ES-I3 (cell line): Measurements from ENCODE around the gene IGFLR1.
A peak's percentile ranks its signal among the peaks of the same experiment; 100 is the strongest.

ENCODE experiments used
- H3K36me3 ChIP-seq: 2 replicates; pipeline ENCODE4 v1.6.1; 2013; ENCODE audit warnings: mild to moderate bottlenecking, low read length, control low read depth, moderate library complexity; ENCODE audit not compliant: insufficient read depth
- H3K4me1 ChIP-seq: 2 replicates; pipeline ENCODE4 v1.6.1; 2013; ENCODE audit warnings: mild to moderate bottlenecking, control low read depth, low read length; ENCODE audit not compliant: insufficient read depth
- H3K9ac ChIP-seq: 2 replicates; pipeline ENCODE4 v1.6.1; 2013; ENCODE audit warnings: low read depth, mild to moderate bottlenecking, low read length, moderate library complexity
- H3K9me3 ChIP-seq: 2 replicates; pipeline ENCODE4 v1.6.1; 2013; ENCODE audit warnings: mild to moderate bottlenecking, low read length, moderate library complexity; ENCODE audit not compliant: control insufficient read depth, insufficient read depth

Gene IGFLR1

DNA sequence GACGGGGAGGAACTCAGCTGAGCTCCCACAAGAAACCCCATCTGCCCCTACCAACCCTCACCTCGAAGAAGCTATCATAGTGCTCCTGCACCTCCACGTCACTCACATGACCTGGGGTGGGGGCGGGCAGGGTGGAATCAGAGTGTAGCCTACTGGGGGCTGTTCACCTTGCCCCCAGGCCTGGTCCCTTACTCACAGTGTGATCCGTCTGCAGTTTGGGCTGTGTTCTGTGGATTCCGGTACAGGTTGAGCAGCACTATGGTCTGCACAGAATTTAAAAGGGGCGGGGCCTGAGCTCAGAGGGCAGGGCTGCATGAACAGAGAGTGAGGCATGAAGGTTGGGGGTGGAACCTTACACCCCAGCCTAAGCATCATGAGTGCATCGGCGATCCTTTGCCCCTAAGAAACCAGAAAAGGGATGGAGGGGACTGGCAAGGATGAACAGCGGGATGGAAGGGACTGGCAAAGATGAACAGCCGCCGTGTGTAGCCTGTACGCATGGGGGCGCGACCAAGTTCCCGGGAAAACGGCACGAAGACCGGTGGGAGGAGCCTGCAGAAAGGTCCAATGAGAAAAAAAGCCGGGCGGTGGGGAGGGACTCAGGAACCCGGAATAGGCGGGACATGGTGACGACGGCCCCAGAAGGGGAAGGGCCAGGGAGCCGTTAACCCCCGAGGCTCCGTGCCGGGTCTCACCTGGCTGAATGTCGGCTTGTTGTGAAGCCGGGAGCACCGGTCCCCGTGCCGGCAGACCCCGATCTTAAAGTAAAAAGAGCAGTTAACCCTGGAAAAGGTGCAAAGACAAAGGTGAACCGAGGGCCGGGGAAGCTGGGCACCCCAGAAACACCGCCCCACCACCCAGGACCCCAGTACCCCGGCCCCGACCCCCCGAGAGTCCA is 2.4 kb upstream of the IGFLR1 start:
- 0 out of 2 replicates have a peak, but pooled peaks cover 3% of the 10 kb centered on the region for H3K4me1 ChIP-seq
- peak overlapping the region; percentile 96 for H3K9ac ChIP-seq

DNA sequence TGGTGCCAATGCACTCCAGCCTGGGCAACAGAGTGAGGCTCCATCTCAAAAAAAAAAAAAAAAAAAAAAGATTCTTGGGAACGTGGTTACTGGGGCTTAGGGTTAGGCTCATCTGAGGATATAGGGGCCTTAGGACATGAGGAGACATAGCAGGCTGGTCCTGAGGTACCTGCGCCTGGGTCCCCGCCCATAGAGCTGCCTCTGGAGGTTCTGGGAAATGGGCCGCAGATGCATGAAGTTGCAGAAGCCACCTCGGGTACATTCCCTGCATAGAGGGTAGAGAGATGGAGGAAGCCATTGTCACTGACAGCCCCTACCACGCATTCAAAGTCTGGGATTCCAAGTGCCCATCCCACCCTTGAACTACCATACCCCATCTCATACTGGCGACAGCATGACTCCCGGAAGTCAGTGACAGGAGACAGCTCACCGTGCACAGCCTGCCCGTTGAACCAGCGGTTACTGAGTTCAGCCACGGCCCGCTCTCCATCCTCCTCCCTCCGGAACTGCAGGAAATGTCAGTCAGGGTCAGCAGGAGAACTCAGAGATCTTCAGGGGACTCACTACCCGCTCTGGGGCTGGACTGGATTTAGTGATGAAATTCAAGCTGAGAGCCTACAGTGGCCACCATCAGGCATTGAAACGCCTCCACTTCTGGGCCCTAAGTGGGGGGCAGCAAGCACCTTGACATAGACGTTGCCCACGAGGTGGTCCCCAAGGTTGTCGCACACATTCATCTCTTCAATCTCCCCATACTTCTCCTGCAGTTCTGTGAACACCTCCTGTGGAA is 1.6 kb upstream of the IGFLR1 start:
- no peaks in the 10 kb centered on the region for H3K4me1 ChIP-seq
- peak overlapping the region; percentile 96 for H3K9ac ChIP-seq
- peaks cover 3% of the 10 kb centered on the region; the same call in 1 of the 2 replicates for H3K9me3 ChIP-seq
- no peaks in the 10 kb centered on the region for H3K36me3 ChIP-seq

More for the DNA sequence above, 2.4 kb upstream of the IGFLR1 start:
- Histone ChIP-seq H3K36me3 (no peaks in the 10 kb centered on the region), H3K9me3 (peaks cover 3% of the 10 kb centered on the region; the same call in 1 of the 2 replicates)

DNA sequence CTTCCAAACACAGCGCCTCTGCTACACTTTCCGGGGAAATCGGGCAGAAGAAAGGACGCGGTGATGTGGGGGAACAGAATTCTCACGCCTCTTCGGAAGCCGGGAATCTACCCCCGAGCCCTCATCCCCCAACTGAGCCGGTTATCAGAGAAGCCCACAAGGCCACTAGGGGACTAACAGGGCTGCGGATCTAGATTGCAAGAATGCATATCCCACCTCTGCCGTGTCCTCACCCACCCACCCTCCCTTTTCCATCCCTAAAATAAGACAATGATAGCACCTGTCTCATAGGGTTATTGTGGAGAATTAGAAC is 1.1 kb downstream of the IGFLR1 start:
- Histone ChIP-seq H3K4me1 (no peaks in the 10 kb centered on the region), H3K36me3 (no peaks in the 10 kb centered on the region), H3K9ac (peak overlapping the region; percentile 79), H3K9me3 (peaks cover 3% of the 10 kb centered on the region; the same call in 1 of the 2 replicates)

DNA sequence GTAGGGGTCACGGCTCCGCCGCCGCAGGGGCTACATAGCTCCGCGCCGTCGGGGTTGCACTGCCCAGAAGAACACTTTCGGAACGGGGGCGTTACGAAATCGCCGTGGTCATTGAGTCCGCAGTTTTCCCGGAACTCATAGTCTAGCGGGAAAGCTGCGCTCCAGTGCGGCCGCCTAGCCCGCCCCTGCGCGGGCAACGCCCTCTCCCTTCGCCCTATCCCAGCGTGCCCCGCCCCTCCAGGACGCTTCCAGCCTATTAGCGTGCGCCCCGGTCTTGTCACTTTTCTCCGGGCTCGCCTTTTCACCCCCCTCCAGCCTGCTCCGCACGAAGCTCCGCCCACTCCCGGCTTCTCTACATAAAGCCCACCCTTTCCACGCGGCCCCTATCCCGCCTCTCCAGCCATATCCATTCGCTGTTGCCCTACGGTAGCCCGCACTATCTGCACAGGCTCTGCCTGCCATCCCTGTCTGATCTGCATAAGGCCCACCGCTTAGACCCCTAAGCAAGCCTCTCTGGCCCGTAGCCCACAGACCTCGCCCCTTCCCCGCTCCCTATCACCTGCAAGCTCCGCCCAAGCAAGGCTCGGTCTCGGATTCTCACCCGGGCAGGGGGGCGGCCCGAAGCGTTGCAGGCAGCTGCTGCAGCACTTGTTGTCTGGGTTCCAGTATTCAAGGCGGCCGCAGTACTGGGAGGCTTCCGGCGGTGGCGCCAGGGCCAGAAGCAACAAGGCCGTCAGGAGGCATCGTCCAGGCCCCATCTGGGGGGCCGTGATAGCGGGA is 1.6 kb downstream of the IGFLR1 start:
- Histone ChIP-seq H3K4me1 (no peaks in the 10 kb centered on the region), H3K9ac (peak overlapping the region; percentile 79), H3K36me3 (no peaks in the 10 kb centered on the region), H3K9me3 (peaks cover 3% of the 10 kb centered on the region; the same call in 1 of the 2 replicates)

DNA sequence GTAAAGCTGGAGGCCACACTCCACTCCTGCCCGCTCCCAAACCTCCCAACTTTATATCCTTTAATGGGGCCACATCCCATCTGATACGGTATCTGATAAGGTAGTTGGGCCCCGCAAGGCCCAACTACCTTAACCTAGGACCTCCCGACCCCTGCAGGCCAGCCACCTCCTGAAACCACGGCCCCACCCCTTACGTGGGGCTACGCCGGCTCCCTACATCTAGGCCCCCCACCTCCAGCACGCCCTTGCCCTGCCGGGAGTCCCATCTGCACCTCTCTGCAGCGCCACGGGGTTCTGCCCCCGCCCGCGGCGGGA is 2.2 kb downstream of the IGFLR1 start:
- H3K9me3 ChIP-seq = peaks cover 3% of the 10 kb centered on the region; the same call in 1 of the 2 replicates
- H3K9ac ChIP-seq = peak overlapping the region; percentile 79
- H3K4me1 ChIP-seq = no peaks in the 10 kb centered on the region
- H3K36me3 ChIP-seq = no peaks in the 10 kb centered on the region

DNA sequence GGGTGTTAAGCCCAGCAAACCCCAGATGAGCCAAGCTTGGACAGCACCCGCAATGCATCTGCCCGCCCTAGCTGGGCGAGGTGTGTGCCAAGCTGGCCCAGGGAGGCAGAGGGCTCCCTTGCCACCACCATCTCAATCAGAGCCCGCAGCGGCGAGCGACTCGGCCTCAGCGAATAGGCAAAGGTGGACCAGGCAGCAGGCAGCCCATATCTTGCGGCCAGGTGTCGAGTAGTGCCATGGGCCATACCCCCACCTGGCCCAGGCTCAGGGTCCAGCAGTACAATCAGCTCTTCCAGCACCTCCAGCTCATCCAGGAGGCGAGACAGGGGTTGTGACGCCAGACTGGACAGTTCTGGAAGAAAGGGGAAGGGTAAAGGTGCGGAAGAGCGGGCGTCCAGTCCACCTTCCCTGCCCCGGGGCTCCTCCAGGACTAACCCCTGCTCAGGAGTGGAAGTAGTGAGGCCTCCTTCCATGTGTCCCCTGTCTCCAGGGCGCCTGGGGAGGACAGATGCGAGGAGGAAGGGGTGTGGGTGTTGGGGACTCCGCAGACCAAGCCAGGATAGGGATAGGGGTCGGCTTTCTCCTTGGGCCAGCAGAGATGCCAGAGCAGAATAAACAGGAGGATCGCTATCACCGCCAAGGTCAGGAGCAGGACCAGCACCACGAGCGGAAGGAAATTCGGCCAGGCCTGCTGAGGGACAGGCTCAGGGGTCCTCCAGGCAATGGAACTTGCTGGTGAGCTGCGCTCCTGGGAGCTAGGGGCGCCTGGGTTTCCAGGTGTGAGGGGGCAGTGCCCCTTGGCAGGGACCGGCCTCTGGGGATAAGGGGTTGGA is 2.8 kb downstream of the IGFLR1 start:
- H3K9ac ChIP-seq = peak overlapping the region; percentile 79
- H3K36me3 ChIP-seq = no peaks in the 10 kb centered on the region; the same call in 1 of the 2 replicates
- H3K9me3 ChIP-seq = peaks cover under 1% of the 10 kb centered on the region; the same call in 1 of the 2 replicates
- no peaks in the 10 kb centered on the region for H3K4me1 ChIP-seq

DNA sequence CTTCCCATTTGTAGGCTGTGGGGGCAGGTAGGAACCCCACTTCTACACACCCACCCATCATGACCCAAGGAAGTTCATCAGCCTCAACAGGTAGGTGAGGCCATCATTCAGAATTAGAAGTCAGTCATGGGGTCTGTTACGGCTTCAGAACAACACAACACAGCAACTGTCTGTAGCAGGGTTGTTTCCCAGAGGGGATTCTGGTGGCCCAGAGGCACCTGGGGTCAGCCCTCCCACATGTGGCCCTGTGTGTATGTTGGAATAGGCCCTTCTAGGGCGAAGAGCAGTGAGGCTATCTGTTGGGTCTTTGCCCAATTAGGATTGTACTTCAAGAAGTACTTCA is 3.4 kb downstream of the IGFLR1 start:
- H3K36me3 ChIP-seq = peaks cover 3% of the 10 kb centered on the region; the same call in 1 of the 2 replicates

DNA sequence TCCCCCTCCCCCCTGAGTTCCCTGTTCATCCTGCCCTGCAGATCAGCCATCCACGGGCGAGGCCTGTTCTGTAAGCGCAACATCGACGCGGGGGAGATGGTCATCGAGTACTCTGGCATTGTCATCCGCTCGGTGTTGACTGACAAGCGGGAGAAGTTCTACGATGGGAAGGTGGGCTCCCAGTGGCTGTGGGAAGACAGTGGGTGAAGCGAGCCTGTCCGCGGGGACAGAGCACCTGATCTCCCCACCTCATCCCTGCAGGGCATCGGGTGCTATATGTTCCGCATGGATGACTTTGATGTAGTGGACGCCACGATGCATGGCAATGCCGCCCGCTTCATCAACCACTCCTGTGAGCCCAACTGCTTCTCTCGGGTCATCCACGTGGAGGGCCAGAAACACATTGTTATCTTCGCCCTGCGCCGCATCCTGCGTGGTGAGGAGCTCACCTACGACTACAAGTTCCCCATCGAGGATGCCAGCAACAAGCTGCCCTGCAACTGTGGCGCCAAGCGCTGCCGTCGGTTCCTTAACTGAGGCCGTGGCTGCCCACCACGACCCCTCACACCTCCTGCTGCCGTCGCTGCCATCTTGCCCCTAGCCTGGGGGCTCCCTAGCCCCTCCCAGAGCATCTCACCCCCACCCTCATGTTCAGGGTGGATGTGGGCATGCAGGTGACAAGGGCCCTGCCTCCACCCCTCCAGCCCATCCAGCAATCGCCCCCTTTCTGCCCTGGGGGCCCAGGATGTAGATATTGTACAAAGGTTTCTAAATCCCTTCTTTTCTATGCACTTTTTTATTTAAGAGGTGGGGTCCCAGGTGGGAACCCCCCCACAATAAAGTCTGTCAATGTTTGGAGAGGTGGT is 4.0 kb downstream of the IGFLR1 start:
- Histone ChIP-seq H3K9me3 (no peaks in the 10 kb centered on the region), H3K36me3 (peaks cover 6% of the 10 kb centered on the region), H3K4me1 (no peaks in the 10 kb centered on the region), H3K9ac (no peak overlapping the region)

More for the DNA sequence above, 3.4 kb downstream of the IGFLR1 start:
- Histone ChIP-seq H3K4me1 (no peaks in the 10 kb centered on the region), H3K9ac (no peak overlapping the region), H3K9me3 (no peaks in the 10 kb centered on the region)

DNA sequence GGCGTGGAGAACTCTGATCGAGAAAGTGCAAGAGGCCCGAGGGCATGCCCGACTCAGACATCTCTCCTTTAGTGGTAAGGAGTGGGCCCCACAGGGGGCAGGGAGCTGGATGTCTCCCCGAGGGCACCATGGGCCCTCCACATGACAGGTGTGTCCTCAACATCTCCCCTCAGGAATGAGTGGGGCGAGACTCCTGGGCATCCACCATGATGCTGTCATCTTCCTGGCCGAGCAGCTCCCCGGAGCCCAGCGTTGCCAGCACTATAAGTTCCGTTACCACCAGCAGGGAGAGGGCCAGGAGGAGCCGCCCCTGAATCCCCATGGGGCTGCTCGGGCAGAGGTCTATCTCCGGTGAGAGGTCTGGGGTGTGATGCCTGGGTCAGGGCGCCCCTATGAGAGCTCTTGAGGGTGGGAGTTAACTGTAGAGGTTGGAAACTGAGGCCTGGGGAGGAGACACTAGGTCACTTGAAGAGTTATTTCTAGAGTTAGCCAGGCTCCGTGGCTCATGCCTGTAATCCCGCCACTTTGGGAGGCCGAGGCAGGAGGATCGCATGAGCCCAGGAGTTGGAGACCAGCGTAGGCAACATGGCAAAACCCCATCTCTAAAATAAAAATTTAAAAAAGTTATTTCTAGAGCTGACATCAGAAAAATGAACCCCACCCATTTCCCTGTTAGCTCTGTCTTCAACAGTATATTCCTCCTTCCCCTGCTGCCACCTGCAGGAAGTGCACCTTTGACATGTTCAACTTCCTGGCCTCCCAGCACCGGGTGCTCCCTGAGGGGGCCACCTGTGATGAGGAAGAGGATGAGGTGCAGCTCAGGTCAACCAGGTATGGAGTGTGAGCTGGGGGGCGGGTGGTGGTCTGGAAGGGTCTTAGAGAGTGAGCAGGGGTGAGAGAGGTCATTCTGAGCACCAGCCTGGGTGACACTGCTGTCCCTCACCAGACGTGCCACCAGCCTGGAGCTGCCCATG is 5.1 kb downstream of the IGFLR1 start:
- Histone ChIP-seq H3K36me3 (peaks cover 6% of the 10 kb centered on the region), H3K4me1 (no peaks in the 10 kb centered on the region), H3K9ac (no peak overlapping the region), H3K9me3 (no peaks in the 10 kb centered on the region)

DNA sequence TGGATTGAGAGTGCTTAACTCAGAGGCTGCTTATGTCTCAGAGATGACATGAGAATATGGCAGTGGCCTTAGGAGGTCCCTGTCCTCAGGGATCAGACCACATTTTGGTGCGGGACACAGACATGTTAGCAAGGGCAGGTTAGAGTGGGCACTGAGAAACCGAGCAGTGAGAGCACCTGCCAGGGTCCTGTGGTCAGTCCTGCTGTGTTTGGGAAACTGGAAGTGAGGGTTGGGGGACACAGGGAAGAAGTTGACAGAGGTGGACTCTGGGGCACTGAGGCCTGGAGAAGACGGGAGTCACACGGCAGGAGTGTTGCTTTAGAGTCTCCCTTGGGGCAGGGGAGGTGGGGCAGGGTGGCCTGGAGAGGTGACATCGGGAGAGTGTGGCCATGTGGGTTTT is 7.4 kb downstream of the IGFLR1 start:
- no peak overlapping the region for H3K9ac ChIP-seq
- no peaks in the 10 kb centered on the region for H3K9me3 ChIP-seq
- no peaks in the 10 kb centered on the region for H3K4me1 ChIP-seq
- H3K36me3 ChIP-seq = peaks cover 13% of the 10 kb centered on the region

DNA sequence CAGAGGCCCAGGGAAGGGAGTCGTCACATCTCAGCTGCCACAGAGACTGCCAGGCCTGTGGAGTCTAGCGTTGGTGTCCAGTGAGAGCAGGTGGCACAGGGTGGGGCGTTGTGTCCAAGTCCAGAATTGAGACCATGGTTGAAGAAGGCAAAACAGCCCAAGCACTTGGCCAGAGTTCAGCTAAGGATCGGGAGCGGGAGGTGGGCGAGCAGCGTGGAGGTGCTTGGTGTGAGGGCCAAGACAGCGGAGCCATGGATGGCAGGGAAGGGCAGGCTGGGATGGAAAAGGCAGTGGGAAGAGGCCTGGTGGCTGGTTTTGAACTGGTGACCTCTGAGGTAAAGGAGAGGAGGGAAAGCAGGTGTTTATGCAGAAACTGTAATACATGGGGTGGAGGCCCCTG is 8.0 kb downstream of the IGFLR1 start:
- no peaks in the 10 kb centered on the region for H3K9me3 ChIP-seq
- no peaks in the 10 kb centered on the region for H3K4me1 ChIP-seq
- peaks cover 13% of the 10 kb centered on the region for H3K36me3 ChIP-seq
- no peak overlapping the region for H3K9ac ChIP-seq
